Glutamatergic neuron (in vitro differentiated cells): ENCODE measurements around the gene FAM124A. TPM values are rescaled to one million over a fixed set of nuclear protein-coding genes. Genes with fewer than 3 reads are reported as not detected.

Source experiments
- DNase-seq: peaks from one replicate; pipeline ENCODE4 v3.0.0; 2022
- H3K27ac Mint-ChIP-seq: one replicate; pipeline ENCODE4 v1.8.0; 2020; ENCODE audit warnings: mild to moderate bottlenecking, mixed read lengths, inconsistent platforms; ENCODE audit not compliant: unreplicated experiment
- H3K27me3 Mint-ChIP-seq: one replicate; pipeline ENCODE4 v1.8.0; 2020; ENCODE audit warnings: mild to moderate bottlenecking, moderate library complexity, mixed read lengths, inconsistent platforms; ENCODE audit not compliant: unreplicated experiment
- H3K36me3 Mint-ChIP-seq: one replicate; pipeline ENCODE4 v1.8.0; 2020; ENCODE audit warnings: mild to moderate bottlenecking, mixed read lengths, inconsistent platforms; ENCODE audit not compliant: unreplicated experiment
- H3K4me1 Mint-ChIP-seq: one replicate; pipeline ENCODE4 v1.8.0; 2020; ENCODE audit warnings: mild to moderate bottlenecking, low read depth, mixed read lengths, inconsistent platforms; ENCODE audit not compliant: unreplicated experiment
- H3K4me3 Mint-ChIP-seq: one replicate; pipeline ENCODE4 v1.8.0; 2020; ENCODE audit warnings: mild to moderate bottlenecking, mixed read lengths, inconsistent platforms; ENCODE audit not compliant: unreplicated experiment
- H3K9me3 Mint-ChIP-seq: one replicate; pipeline ENCODE4 v1.8.0; 2020; ENCODE audit warnings: mild to moderate bottlenecking, moderate library complexity, mixed read lengths, inconsistent platforms; ENCODE audit not compliant: unreplicated experiment
- total RNA-seq: library from RNA; stranded (reverse); fragmentation: NEBNext Ultra II Directional; extraction: Animal tissue kit (Norgen Biotek cat#: 25700); gene quantifications from one replicate; pipeline ENCODE4 v1.2.1, GENCODE V29; 2021; ENCODE audit not compliant: unreplicated experiment
- TF ChIP-seq, protein P1 (sequence below): fragments of 200-600 bp; sonication (generic); IDR thresholded peaks from one replicate; pipeline ENCODE4 v1.5.0; 2021; ENCODE audit not compliant: partially characterized antibody, unreplicated experiment

Gene FAM124A
- total RNA-seq, 1 donor from 2014 or later, result 3.7 TPM

DNA sequence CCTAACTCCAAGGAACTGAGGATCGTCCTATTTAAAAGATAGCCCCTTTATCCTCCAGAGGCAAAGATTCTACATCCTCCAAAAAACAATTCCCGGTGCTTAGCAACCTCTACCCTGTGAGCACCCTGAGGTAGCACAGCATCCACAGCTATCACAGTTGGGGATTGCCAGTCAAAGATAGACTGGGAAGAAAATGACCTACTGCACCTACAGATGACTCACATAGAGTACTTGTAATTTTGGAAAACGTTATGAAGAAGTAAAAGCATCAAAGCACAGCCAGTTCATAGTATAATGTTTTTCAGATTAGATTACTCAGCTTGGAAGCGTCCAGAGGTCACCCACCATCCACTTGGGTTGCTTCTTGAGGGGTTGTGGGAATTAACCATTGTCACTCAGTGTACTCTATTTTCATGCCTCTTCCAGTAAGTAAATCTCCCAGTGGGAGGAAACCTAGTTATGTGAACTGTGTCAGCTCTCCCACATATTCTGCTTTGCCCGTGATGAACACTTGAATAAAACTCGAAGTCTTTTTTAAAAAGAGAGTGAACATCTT lies 8.9 kb upstream of the FAM124A start:
- TF ChIP-seq, protein P1, sequence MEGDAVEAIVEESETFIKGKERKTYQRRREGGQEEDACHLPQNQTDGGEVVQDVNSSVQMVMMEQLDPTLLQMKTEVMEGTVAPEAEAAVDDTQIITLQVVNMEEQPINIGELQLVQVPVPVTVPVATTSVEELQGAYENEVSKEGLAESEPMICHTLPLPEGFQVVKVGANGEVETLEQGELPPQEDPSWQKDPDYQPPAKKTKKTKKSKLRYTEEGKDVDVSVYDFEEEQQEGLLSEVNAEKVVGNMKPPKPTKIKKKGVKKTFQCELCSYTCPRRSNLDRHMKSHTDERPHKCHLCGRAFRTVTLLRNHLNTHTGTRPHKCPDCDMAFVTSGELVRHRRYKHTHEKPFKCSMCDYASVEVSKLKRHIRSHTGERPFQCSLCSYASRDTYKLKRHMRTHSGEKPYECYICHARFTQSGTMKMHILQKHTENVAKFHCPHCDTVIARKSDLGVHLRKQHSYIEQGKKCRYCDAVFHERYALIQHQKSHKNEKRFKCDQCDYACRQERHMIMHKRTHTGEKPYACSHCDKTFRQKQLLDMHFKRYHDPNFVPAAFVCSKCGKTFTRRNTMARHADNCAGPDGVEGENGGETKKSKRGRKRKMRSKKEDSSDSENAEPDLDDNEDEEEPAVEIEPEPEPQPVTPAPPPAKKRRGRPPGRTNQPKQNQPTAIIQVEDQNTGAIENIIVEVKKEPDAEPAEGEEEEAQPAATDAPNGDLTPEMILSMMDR, result no peak
- no peak overlapping the region for H3K27ac Mint-ChIP-seq
- no peak overlapping the region for H3K4me3 Mint-ChIP-seq
- H3K9me3 Mint-ChIP-seq, result no peaks in the 10 kb centered on the region
- no peaks in the 10 kb centered on the region for H3K4me1 Mint-ChIP-seq
- DNase-seq, result no peak
- peaks cover 6% of the 10 kb centered on the region for H3K27me3 Mint-ChIP-seq
- H3K36me3 Mint-ChIP-seq, result no peaks in the 10 kb centered on the region

DNA sequence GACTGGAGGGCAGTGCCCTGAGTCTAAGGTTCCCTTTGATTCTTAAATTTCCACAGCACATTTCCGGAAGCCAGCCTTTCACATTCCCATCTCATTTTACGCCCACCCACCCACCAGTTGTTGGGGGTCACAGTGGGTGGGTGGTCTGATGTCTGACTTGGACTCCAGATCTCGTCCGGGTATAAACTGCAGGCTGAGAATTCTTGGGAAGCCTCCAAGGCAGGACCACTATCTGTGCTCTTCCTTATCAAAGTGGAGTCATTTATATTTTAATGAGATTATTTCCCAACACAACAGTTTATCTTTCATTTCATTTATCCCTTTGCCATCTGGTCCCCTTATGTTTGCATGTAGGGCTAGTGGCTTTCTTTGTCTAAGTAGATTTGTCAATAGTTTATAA lies 3.6 kb upstream of the FAM124A start:
- Mint-ChIP-seq H3K9me3 (peaks cover 2% of the 10 kb centered on the region), H3K4me3 (no peak overlapping the region), H3K36me3 (no peaks in the 10 kb centered on the region), H3K27ac (no peak overlapping the region), H3K27me3 (peaks cover 7% of the 10 kb centered on the region), H3K4me1 (peaks cover 6% of the 10 kb centered on the region)
- TF ChIP-seq, protein P1, result no peak
- DNase-seq, result no peak

DNA sequence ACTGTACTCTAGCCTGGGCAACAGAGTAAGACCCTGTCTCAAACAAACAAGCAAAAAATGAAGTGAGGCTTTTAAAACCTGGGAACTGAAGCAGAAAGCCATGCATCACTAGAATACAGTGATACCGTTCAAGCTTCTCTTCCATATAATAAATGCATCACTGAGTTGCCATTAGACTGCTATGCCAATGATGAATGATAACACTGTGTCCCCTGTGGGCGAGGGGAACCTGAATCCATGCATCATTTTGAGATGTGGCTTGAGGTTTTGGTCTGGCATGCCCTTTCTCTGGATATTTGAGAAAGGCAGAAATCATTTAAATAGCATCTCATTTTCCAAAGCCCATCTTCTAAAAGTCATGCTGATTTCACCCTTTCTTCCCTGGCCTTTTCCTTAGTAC lies 1.5 kb upstream of the FAM124A start:
- TF ChIP-seq, protein P1, result no peak
- Mint-ChIP-seq H3K4me1 (peaks cover 8% of the 10 kb centered on the region), H3K36me3 (peaks cover 5% of the 10 kb centered on the region), H3K27me3 (peaks cover 5% of the 10 kb centered on the region), H3K9me3 (peaks cover 4% of the 10 kb centered on the region), H3K27ac (no peak overlapping the region), H3K4me3 (no peak overlapping the region)
- no peak for DNase-seq

DNA sequence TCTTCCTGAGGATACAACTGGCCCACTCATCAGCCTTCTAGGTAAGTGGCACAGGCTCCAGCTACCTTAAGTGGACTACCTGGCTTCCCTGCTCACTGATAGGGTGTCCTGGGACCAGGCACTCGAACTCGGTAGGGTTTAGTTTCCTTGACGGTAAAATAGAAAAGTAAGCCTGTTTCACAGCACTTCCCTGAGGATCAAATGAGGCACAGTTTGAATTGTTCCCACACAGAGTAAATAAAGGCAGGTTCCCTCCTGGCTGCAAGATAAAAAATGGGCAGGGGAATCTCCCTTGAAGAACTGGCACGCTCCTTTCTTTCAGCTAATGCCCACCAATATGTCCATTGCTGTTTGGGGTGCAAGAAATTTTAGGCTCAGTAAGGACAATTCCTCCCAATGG lies 1.1 kb upstream of the FAM124A start:
- Mint-ChIP-seq H3K36me3 (peaks cover 5% of the 10 kb centered on the region), H3K27ac (no peak overlapping the region), H3K9me3 (peaks cover 4% of the 10 kb centered on the region), H3K4me3 (peak overlapping the region; percentile 83), H3K4me1 (peaks cover 8% of the 10 kb centered on the region), H3K27me3 (peaks cover 5% of the 10 kb centered on the region)
- TF ChIP-seq, protein P1, result no peak
- no peak for DNase-seq

DNA sequence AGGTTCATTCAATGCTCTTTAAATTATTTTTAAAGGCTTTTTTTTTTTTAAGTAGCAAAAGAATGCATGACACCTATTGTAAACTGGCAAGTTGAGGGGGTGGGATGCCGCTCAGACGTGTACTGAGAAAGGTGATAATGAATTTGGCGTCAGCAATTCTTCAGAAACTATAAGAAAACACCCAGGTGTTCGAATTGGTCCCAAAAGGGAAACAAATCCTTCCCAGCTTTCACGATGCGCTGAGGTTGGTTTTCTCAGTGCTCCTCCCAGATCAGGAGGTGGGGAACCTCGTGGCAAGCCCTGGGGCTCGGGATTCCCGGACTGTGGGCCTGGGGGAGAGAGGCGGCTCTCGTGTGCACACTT lies 543 bp upstream of the FAM124A start:
- Mint-ChIP-seq H3K27me3 (peaks cover 5% of the 10 kb centered on the region), H3K9me3 (peaks cover 4% of the 10 kb centered on the region), H3K4me1 (peaks cover 8% of the 10 kb centered on the region), H3K4me3 (peak overlapping the region; percentile 83), H3K36me3 (peaks cover 5% of the 10 kb centered on the region), H3K27ac (no peak overlapping the region)
- DNase-seq, result no peak
- TF ChIP-seq, protein P1, result no peak
